DMS153 treated with DMSO at 0.1 percent for 48 hours (cell line): ENCODE measurements around the gene CPEB2.

Experiments
- DNase-seq: peaks from one replicate; lab custom pipeline; 2025; ENCODE audit not compliant: unreplicated experiment; lab: John Stamatoyannopoulos, UW

CPEB2 gene

GRCh38 chr4:15001869-15002658 lies at the start of gene CPEB2:
Gene CPEB2, plus strand, starts transcription at chr4:15002481. Its CDS starts 193 bp downstream, at chr4:15002674.
- no peak for DNase-seq

DNA sequence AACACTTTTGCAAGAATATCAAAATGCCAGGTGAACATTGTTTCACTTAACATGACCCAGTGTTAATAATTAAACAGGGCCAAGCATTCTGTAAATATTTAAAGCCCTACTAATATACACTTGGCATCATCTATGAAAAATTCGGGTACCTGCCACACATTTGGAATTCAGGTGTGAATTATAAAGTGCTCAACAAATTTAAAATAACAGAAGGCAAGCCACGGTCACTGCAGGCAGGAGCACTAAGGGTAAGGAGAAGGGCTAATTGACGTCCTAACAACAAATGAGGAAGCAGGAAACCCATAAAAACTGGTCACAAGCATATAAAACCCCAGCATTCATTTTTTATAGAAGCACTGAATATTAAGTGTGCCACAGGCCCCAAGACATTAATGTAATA lies 43.8 kb upstream of the CPEB2 start:
- no peak for DNase-seq

DNA sequence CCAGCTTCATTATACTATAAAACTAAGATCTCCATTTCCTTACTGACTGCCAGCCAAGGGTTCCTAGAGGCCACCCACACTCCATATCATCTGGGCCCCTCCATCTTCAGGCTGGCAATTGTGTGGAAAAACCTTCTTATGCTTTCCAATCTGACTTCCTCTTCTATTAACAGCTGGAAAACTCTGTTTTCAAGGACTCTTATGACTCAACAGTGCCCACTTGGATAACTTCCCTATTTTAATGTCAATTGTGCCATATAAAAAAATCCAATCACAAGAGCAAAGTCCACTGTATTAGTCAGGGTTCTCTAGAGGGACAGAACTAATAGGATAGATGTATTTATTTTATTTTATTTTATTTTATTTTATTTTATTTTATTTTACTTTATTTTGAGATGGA lies 41.0 kb upstream of the CPEB2 start:
- DNase-seq = no peak

DNA sequence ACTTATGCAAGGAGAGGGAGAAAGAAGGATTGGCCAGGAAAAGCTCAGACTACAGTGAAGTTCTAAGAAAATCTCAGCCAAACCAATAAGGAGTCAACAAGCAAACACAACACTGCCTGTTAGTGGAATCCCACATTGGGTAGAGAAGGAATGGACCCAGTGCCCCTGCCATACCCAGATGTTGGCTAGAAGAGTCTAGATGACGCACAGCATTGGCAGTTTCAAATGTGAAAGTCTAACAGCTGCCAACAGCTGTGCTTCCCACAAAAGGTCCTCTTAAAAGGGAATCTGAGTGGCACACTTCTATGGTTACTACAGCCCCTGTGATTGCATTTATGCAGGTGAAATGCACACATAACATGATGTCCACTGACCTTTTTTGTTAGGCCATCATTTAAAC lies 37.2 kb upstream of the CPEB2 start:
- DNase-seq = no peak

- DNase-seq = no peak
Measured at GRCh38 chr4:14967982-14968381, 34.3 kb upstream of the CPEB2 start.

GRCh38 chr4:14977830-14978229 lies 24.5 kb upstream of the CPEB2 start:
- DNase-seq = no peak

- no peak for DNase-seq
Measured at GRCh38 chr4:14984448-14984847, 17.8 kb upstream of the CPEB2 start.

GRCh38 chr4:14985161-14985560 lies 17.1 kb upstream of the CPEB2 start:
- no peak for DNase-seq

- no peak for DNase-seq
Measured at GRCh38 chr4:14985843-14986242, 16.4 kb upstream of the CPEB2 start.

DNA sequence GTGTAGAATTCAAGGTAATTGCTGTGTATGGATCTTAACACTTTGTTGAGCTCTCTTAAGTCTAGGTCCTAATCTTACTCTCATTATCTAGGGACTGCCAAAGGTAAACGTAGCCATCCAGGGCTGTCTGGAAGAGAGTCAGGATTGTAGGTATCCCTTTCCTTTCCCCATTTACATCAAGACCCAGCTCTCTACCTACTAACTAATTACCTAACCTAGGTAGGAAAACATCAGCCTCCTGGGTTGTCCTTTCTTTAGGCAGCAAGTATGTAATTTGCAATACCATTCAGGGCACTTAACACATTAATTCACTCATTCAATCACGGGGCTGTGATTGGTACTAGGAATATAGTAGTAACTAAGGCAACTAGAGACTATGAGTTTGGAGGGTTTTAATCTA lies 15.2 kb upstream of the CPEB2 start:
- no peak for DNase-seq

- no peak for DNase-seq
Measured at GRCh38 chr4:14990484-14990883, 11.8 kb upstream of the CPEB2 start.

DNA sequence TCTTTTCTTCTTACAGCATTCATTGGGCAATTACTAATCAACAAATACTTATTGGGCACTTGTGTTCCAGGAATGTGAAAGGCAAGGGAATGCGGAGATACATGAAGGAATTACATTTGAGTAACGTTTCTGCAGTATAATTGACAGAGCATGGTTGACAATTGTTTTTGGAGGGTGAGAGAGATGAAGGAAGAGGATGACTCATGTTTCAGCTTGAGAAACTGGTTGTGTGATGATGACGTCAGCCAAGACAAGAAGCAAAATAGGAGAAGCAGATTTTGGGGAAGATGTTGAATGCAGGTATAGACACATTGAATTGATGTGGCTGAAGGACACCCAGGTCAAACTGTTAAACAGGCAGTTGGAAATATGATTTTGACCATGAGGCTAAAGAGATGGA lies 8.0 kb upstream of the CPEB2 start:
- DNase-seq = no peak

DNA sequence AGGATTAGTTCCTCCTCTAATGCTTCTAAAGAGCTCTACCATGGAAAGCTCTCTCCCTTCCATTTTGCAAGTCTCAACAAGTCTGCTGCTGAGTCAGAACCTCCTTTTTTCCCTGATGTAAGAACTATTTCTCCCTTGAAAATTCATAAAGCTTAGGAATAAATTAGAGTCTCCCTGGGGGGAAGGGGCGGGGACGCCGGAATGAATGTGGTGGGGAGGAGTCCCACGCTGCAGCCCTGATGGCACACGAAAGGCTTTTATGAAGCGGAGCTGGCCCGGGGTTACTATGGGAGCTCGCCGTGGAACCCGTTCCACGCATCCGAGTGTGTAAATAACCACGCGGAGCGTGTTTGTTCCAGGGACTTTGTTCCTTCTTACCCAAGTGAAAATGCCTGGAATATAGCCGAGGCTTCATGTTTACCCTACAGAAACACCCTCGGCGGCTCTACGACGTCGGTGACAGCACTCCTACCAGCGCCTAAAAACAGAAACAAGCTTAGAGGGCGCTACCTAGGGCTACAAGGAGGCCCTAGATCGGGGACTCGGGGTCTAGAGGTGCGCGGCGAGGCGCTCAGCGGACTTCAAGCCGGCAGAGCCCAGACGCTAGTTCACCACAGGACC lies 923 bp upstream of the CPEB2 start:
- DNase-seq = no peak

- no peak for DNase-seq
Measured at GRCh38 chr4:15002659-15003400, 549 bp downstream of the CPEB2 start.

DNA sequence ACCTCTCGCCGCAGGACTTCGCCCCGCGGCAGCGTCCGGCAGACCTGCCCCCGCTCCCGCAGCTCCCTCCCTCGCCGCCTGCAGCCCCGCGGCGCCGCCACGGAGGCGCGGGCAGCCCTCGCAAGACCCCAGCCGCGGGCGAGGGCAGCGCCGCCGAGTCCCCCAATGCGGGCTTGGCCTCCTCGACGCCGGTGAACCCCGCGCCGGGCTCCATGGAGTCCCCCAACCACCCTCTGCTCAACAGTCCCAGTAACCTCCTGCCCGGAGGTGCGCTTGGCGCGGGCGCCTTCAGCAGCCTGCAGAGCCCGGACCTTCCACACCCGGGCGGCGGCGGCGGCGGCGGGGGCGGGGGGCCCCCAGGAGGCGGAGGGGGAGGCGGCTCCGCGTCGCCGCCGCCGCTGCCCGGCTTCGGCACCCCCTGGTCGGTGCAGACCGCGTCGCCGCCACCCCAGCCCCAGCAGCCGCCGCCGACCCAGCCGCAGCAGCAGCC lies 1.2 kb downstream of the CPEB2 start:
- DNase-seq = no peak

- no peak for DNase-seq
Measured at GRCh38 chr4:15003891-15004738, 1.8 kb downstream of the CPEB2 start.

DNA sequence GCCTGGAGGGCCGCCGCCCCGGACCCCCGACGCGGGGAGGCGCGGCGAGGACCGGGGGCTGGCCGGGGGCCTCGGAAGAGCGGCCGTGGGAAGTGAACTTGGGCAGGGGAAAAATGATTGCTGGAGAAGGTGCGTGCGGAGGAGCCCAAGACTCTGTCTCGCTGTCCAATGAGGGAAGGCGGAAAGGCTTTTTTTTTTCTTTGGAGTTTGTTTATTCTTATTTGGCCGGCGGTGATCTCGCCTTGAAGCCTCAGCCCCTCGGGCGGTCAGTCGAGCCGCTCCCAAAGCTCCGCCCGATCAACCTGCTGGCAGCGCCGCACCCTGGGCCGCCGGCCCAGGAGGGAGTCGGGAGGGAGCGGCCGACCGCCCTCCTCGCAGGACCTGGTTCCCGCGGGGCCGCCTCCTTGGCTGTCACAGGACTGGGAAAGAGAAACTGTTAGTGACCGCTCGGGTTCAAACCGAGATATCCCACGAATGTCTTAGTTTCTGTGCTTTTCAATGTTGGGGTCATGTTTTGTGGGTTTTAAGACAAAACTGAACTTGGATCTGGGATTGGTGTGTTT lies 2.5 kb downstream of the CPEB2 start:
- no peak for DNase-seq

DNA sequence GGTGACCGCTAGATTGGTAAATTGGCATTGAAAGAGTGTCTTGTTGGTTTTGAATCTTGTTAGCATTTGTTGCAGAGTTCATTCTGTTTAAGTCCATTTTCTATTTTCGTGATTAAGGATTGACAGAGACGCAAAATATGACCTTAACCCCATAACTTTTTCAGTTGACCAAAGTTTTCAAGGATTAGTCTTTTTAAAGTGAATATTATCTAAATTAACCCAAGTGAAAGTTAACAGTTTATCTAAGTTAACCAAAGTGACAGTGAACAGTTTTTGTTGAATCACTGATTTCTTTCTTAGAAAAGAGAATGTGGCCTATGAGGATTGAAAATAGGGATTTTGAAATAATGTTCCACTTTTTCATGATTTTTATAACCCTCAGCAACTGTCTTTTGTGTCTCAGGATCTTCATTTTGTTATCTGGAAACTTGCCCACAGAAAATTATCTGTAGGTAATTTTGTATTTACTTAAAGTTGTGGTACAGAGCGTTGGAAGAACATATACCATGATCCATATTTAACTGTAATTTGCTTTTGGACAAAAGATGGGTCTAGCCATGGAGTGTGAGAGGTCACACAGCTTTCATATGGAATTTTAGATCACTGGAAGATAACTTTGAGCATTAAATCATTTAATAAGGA lies 3.3 kb downstream of the CPEB2 start:
- DNase-seq = no peak

DNA sequence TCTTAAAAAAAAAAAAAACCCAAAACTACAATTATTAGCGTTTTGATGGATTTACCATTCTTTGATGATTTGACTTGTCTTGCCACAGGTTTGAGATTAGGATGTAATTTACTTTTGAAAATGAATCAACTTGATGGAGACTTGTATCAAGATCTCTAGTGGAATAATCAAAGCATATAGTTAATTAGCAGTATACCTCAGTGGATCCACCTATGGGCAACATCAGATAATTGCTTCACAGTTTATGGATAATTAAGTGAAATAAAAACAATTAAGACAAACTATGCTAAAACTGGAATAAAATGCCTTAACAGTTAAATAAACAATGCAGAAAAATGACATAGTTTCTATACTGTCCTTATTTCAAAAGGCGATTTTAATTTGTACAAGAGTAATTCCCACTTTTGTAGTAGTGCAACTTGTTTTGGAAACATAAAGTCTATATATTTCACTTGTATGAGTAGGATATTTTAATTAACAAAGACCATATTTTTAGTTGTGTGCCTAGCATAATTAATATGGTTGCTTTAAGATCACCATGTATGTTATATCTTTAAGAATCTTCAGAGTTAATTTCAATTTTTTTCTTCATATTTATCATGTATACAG lies 4.2 kb downstream of the CPEB2 start:
- DNase-seq = no peak

GRCh38 chr4:15007201-15007600 lies 4.9 kb downstream of the CPEB2 start:
- no peak for DNase-seq
